WTC11 (cell line): ENCODE measurements around the gene KLHDC4.

Source experiments
- AFF4 ChIP-seq: sonication (generic); formaldehyde crosslinking; IDR thresholded peaks from 2 replicates; pipeline ENCODE4 v1.8.1; 2023; ENCODE audit warnings: mild to moderate bottlenecking, missing genetic modification reagents, borderline replicate concordance
- FOXP4 ChIP-seq: sonication (generic); formaldehyde crosslinking; IDR thresholded peaks from 2 replicates; pipeline ENCODE4 v1.8.0; 2022; ENCODE audit warnings: mild to moderate bottlenecking, missing genetic modification reagents
- TEAD4 ChIP-seq: sonication (generic); formaldehyde crosslinking; IDR thresholded peaks from 2 replicates; pipeline ENCODE4 v1.8.0; 2022; ENCODE audit warnings: mild to moderate bottlenecking, missing genetic modification reagents
- ZNF121 ChIP-seq: sonication (generic); formaldehyde crosslinking; IDR thresholded peaks from 2 replicates; pipeline ENCODE4 v1.8.0; 2023; ENCODE audit warnings: missing genetic modification reagents
- ZNF232 ChIP-seq: sonication (generic); formaldehyde crosslinking; IDR thresholded peaks from 2 replicates; pipeline ENCODE4 v1.8.0; 2022; ENCODE audit warnings: mild to moderate bottlenecking, missing genetic modification reagents
- ZNF423 ChIP-seq: fragments of 250-450 bp; sonication (Bioruptor Pico); IDR thresholded peaks from 2 replicates; pipeline ENCODE4 v2.1.2; 2022; ENCODE audit warnings: mild to moderate bottlenecking, moderate library complexity

- TF ChIP-seq TEAD4 (no peak), FOXP4 (CRISPR knock-in tag) (no peak), ZNF121 (no peak), ZNF423 (no peak), AFF4 (CRISPR knock-in tag) (no peak), ZNF232 (CRISPR knock-in tag) (no peak)
Observed at GRCh38 chr16:87671715-87672270, 94.0 kb downstream of the KLHDC4 start.
